Measurements from ENCODE around the gene SOS1.

Gene SOS1

GRCh38 chr2:39121523-39122063 is 742 bp upstream of the SOS1 start:
- Histone ChIP-seq H3K27ac (ENCODE audit: low read depth, low read length, severe bottlenecking) (peak overlapping the region; percentile 95), H3K4me3 (ENCODE audit: extremely low read depth, insufficient read depth, low read length, poor library complexity, severe bottlenecking) (peak overlapping the region; percentile 73), H3K36me3 (ENCODE audit: control insufficient read depth, insufficient read depth, low read length) (peaks cover under 1% of the 10 kb centered on the region), H3K9me3 (ENCODE audit: control insufficient read depth, low read length) (no peaks in the 10 kb centered on the region), H3K4me1 (ENCODE audit: control insufficient read depth, insufficient read depth, low read length, poor library complexity, severe bottlenecking) (peaks cover 12% of the 10 kb centered on the region)
- WGBS, 2 experiments (ENCODE audit: insufficient coverage in 2 of 2), result 91 to 95% methylated on average over 2 to 5 of the region's 7 CpGs

- Histone ChIP-seq H3K9me3 (ENCODE audit: control insufficient read depth, low read length) (no peaks in the 10 kb centered on the region), H3K27ac (ENCODE audit: low read depth, low read length, severe bottlenecking) (peak overlapping the region; percentile 95), H3K4me1 (ENCODE audit: control insufficient read depth, insufficient read depth, low read length, poor library complexity, severe bottlenecking) (peaks cover 12% of the 10 kb centered on the region), H3K36me3 (ENCODE audit: control insufficient read depth, insufficient read depth, low read length) (peaks cover 6% of the 10 kb centered on the region), H3K4me3 (ENCODE audit: extremely low read depth, insufficient read depth, low read length, poor library complexity, severe bottlenecking) (peak overlapping the region; percentile 73)
- 1% methylated on average over 23 to 36 of the region's 37 CpGs for WGBS, 2 experiments (ENCODE audit: insufficient coverage in 2 of 2)
Measured at GRCh38 chr2:39120521-39120770, 405 bp downstream of the SOS1 start.

GRCh38 chr2:39119732-39120520 is 925 bp downstream of the SOS1 start:
- Histone ChIP-seq H3K4me3 (ENCODE audit: extremely low read depth, insufficient read depth, low read length, poor library complexity, severe bottlenecking) (peak overlapping the region; percentile 73), H3K27ac (ENCODE audit: low read depth, low read length, severe bottlenecking) (peak overlapping the region; percentile 88), H3K4me1 (ENCODE audit: control insufficient read depth, insufficient read depth, low read length, poor library complexity, severe bottlenecking) (peaks cover 8% of the 10 kb centered on the region), H3K9me3 (ENCODE audit: control insufficient read depth, low read length) (no peaks in the 10 kb centered on the region), H3K36me3 (ENCODE audit: control insufficient read depth, insufficient read depth, low read length) (peaks cover 6% of the 10 kb centered on the region)
- 0 to 1% methylated on average over 48 to 55 of the region's 63 CpGs for WGBS, 2 experiments (ENCODE audit: insufficient coverage in 2 of 2)

- H3K27ac ChIP-seq (ENCODE audit: low read depth, low read length, severe bottlenecking), result peak overlapping the region; percentile 88
- peaks cover 8% of the 10 kb centered on the region for H3K4me1 ChIP-seq (ENCODE audit: control insufficient read depth, insufficient read depth, low read length, poor library complexity, severe bottlenecking)
- H3K9me3 ChIP-seq (ENCODE audit: control insufficient read depth, low read length), result no peaks in the 10 kb centered on the region
- peaks cover 6% of the 10 kb centered on the region for H3K36me3 ChIP-seq (ENCODE audit: control insufficient read depth, insufficient read depth, low read length)
- peak overlapping the region; percentile 73 for H3K4me3 ChIP-seq (ENCODE audit: extremely low read depth, insufficient read depth, low read length, poor library complexity, severe bottlenecking)
- 57 to 73% methylated on average over 1 of the region's 6 CpGs for WGBS, 2 experiments (ENCODE audit: insufficient coverage in 2 of 2)
Measured at GRCh38 chr2:39118786-39119499, 1.9 kb downstream of the SOS1 start.

- Histone ChIP-seq H3K9me3 (ENCODE audit: control insufficient read depth, low read length) (no peaks in the 10 kb centered on the region), H3K36me3 (ENCODE audit: control insufficient read depth, insufficient read depth, low read length) (peaks cover 20% of the 10 kb centered on the region), H3K27ac (ENCODE audit: low read depth, low read length, severe bottlenecking) (no peak overlapping the region), H3K4me1 (ENCODE audit: control insufficient read depth, insufficient read depth, low read length, poor library complexity, severe bottlenecking) (peaks cover 8% of the 10 kb centered on the region), H3K4me3 (ENCODE audit: extremely low read depth, insufficient read depth, low read length, poor library complexity, severe bottlenecking) (no peak overlapping the region)
- no CpG with 5 or more reads among the region's 1 CpG for WGBS, 2 experiments (ENCODE audit: insufficient coverage in 2 of 2)
Measured at GRCh38 chr2:39115556-39115955, 5.3 kb downstream of the SOS1 start.

- WGBS, 2 experiments (ENCODE audit: insufficient coverage in 2 of 2), result 93 to 98% methylated on average over 3 of the region's 3 CpGs
- Histone ChIP-seq H3K4me3 (ENCODE audit: extremely low read depth, insufficient read depth, low read length, poor library complexity, severe bottlenecking) (no peak overlapping the region), H3K4me1 (ENCODE audit: control insufficient read depth, insufficient read depth, low read length, poor library complexity, severe bottlenecking) (peaks cover 8% of the 10 kb centered on the region), H3K36me3 (ENCODE audit: control insufficient read depth, insufficient read depth, low read length) (peaks cover 20% of the 10 kb centered on the region), H3K9me3 (ENCODE audit: control insufficient read depth, low read length) (no peaks in the 10 kb centered on the region), H3K27ac (ENCODE audit: low read depth, low read length, severe bottlenecking) (no peak overlapping the region)
Measured at GRCh38 chr2:39114771-39115170, 6.1 kb downstream of the SOS1 start.

- H3K9me3 ChIP-seq (ENCODE audit: control insufficient read depth, low read length), result no peaks in the 10 kb centered on the region
- no peak overlapping the region for H3K4me3 ChIP-seq (ENCODE audit: extremely low read depth, insufficient read depth, low read length, poor library complexity, severe bottlenecking)
- WGBS, 2 experiments (ENCODE audit: insufficient coverage in 2 of 2), result no CpG with 5 or more reads among the region's 1 CpG
- peaks cover 7% of the 10 kb centered on the region for H3K4me1 ChIP-seq (ENCODE audit: control insufficient read depth, insufficient read depth, low read length, poor library complexity, severe bottlenecking)
- peaks cover 15% of the 10 kb centered on the region for H3K36me3 ChIP-seq (ENCODE audit: control insufficient read depth, insufficient read depth, low read length)
- H3K27ac ChIP-seq (ENCODE audit: low read depth, low read length, severe bottlenecking), result no peak overlapping the region
Measured at GRCh38 chr2:39109537-39109936, 11.3 kb downstream of the SOS1 start.

GRCh38 chr2:39108377-39108776 is 12.5 kb downstream of the SOS1 start:
- Histone ChIP-seq H3K36me3 (ENCODE audit: control insufficient read depth, insufficient read depth, low read length) (peaks cover 11% of the 10 kb centered on the region), H3K27ac (ENCODE audit: low read depth, low read length, severe bottlenecking) (no peak overlapping the region), H3K9me3 (ENCODE audit: control insufficient read depth, low read length) (no peaks in the 10 kb centered on the region), H3K4me1 (ENCODE audit: control insufficient read depth, insufficient read depth, low read length, poor library complexity, severe bottlenecking) (peaks cover 7% of the 10 kb centered on the region), H3K4me3 (ENCODE audit: extremely low read depth, insufficient read depth, low read length, poor library complexity, severe bottlenecking) (no peak overlapping the region)
- WGBS, 2 experiments (ENCODE audit: insufficient coverage in 2 of 2), result 60 to 86% methylated on average over 1 of the region's 1 CpG

GRCh38 chr2:39107724-39108273 is 13.1 kb downstream of the SOS1 start:
- 71 to 72% methylated on average over 2 of the region's 2 CpGs for WGBS, 2 experiments (ENCODE audit: insufficient coverage in 2 of 2)
- Histone ChIP-seq H3K9me3 (ENCODE audit: control insufficient read depth, low read length) (no peaks in the 10 kb centered on the region), H3K27ac (ENCODE audit: low read depth, low read length, severe bottlenecking) (no peak overlapping the region), H3K36me3 (ENCODE audit: control insufficient read depth, insufficient read depth, low read length) (peaks cover 11% of the 10 kb centered on the region), H3K4me3 (ENCODE audit: extremely low read depth, insufficient read depth, low read length, poor library complexity, severe bottlenecking) (no peak overlapping the region), H3K4me1 (ENCODE audit: control insufficient read depth, insufficient read depth, low read length, poor library complexity, severe bottlenecking) (peaks cover 7% of the 10 kb centered on the region)

- no peak overlapping the region for H3K27ac ChIP-seq (ENCODE audit: low read depth, low read length, severe bottlenecking)
- H3K9me3 ChIP-seq (ENCODE audit: control insufficient read depth, low read length), result no peaks in the 10 kb centered on the region
- no peak overlapping the region for H3K4me3 ChIP-seq (ENCODE audit: extremely low read depth, insufficient read depth, low read length, poor library complexity, severe bottlenecking)
- WGBS, 2 experiments (ENCODE audit: insufficient coverage in 2 of 2), result 50 to 68% methylated on average over 4 of the region's 4 CpGs
- peaks cover 6% of the 10 kb centered on the region for H3K36me3 ChIP-seq (ENCODE audit: control insufficient read depth, insufficient read depth, low read length)
- H3K4me1 ChIP-seq (ENCODE audit: control insufficient read depth, insufficient read depth, low read length, poor library complexity, severe bottlenecking), result peaks cover 7% of the 10 kb centered on the region
Measured at GRCh38 chr2:39107156-39107555, 13.7 kb downstream of the SOS1 start.
